AG09309 (cell line): ENCODE measurements around the gene EPB41L4A.

ENCODE experiments used
- DNase-seq: peaks from one replicate; pipeline ENCODE4 v3.0.0-alpha.2; 2010; ENCODE audit warnings: low read depth
- H3K4me3 ChIP-seq: 2 replicates; pipeline ENCODE4 v1.5.1; 2011; ENCODE audit warnings: mild to moderate bottlenecking, low read depth, low read length, moderate library complexity; ENCODE audit not compliant: control insufficient read depth
- TF ChIP-seq, protein P1 (sequence below): IDR thresholded peaks from 2 replicates; pipeline ENCODE4 v1.5.1; 2011; ENCODE audit warnings: mild to moderate bottlenecking, low read depth, low read length, inconsistent platforms; ENCODE audit not compliant: insufficient read depth, control insufficient read depth; ENCODE audit errors: missing control alignments

The EPB41L4A gene

DNA sequence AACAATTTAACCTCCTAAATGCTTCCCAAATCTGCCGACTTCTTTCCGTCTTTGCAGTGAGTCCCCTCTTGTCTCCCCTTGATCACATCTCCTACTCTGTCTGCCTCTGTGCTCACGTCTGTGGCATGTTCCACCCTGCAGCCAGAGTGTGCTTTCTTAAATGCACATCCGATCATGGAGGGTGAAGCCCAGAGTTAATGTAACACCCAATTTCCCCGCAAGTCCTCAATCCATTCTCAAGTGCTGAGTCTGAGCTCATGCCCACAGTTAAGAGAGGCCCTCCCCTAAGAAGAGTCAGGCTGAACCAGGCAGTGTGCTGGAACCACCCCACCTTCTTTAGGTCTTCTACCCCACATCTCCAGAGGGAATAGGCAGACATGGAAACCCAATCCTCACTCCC lies 164.8 kb downstream of the EPB41L4A start:
- H3K4me3 ChIP-seq = no peak overlapping the region
- DNase-seq = no peak
- TF ChIP-seq, protein P1, sequence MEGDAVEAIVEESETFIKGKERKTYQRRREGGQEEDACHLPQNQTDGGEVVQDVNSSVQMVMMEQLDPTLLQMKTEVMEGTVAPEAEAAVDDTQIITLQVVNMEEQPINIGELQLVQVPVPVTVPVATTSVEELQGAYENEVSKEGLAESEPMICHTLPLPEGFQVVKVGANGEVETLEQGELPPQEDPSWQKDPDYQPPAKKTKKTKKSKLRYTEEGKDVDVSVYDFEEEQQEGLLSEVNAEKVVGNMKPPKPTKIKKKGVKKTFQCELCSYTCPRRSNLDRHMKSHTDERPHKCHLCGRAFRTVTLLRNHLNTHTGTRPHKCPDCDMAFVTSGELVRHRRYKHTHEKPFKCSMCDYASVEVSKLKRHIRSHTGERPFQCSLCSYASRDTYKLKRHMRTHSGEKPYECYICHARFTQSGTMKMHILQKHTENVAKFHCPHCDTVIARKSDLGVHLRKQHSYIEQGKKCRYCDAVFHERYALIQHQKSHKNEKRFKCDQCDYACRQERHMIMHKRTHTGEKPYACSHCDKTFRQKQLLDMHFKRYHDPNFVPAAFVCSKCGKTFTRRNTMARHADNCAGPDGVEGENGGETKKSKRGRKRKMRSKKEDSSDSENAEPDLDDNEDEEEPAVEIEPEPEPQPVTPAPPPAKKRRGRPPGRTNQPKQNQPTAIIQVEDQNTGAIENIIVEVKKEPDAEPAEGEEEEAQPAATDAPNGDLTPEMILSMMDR = no peak

- no peak for DNase-seq
- TF ChIP-seq, protein P1 = no peak
- H3K4me3 ChIP-seq = no peak overlapping the region
Measured at GRCh38 chr5:112253478-112254250, 165.4 kb downstream of the EPB41L4A start.

- H3K4me3 ChIP-seq = no peak overlapping the region
- TF ChIP-seq, protein P1 = no peak
- DNase-seq = no peak
Measured at GRCh38 chr5:112250551-112250950, 168.5 kb downstream of the EPB41L4A start.

- DNase-seq = no peak
- H3K4me3 ChIP-seq = no peak overlapping the region
- TF ChIP-seq, protein P1 = no peak
Measured at GRCh38 chr5:112248623-112249022, 170.5 kb downstream of the EPB41L4A start.

GRCh38 chr5:112247960-112248359 lies 171.1 kb downstream of the EPB41L4A start:
- no peak for DNase-seq
- TF ChIP-seq, protein P1 = no peak
- no peak overlapping the region for H3K4me3 ChIP-seq

- TF ChIP-seq, protein P1 = no peak
- DNase-seq = no peak
- H3K4me3 ChIP-seq = no peak overlapping the region
Measured at GRCh38 chr5:112245656-112246055, 173.4 kb downstream of the EPB41L4A start.
